ENCODE measurements around the gene OPA3. TPM values are rescaled to one million over a fixed set of nuclear protein-coding genes. Genes with fewer than 3 reads are reported as not detected.

Gene OPA3
- total RNA-seq, 1 experiment from 2014 or later: 11.1 TPM

GRCh38 chr19:45595814-45596213 lies 11.2 kb upstream of the OPA3 start:
- H2AFZ ChIP-seq (ENCODE audit: low read depth, low read length, poor library complexity, severe bottlenecking): no peak overlapping the region
- H3K9me2 ChIP-seq (ENCODE audit: insufficient read depth): no peaks in the 10 kb centered on the region
- no peak for ATAC-seq
- no TSS peak for BruUV-seq (replicated peaks)
- peaks cover 18% of the 10 kb centered on the region; the same call in 1 of the 2 replicates for H3K27me3 ChIP-seq (ENCODE audit: insufficient read depth, low read length)
- H3K79me2 ChIP-seq (ENCODE audit: insufficient read depth, low read length): no peaks in the 10 kb centered on the region
- H3K4me3 ChIP-seq (replicated peaks in 1 of 2; ENCODE audit: low read depth in 1 of 2, low read length in 2 of 2): no peak overlapping the region
- no peak overlapping the region for H3K9ac ChIP-seq (ENCODE audit: low read length)
- intact Hi-C loops (cut with micrococcal nuclease): no loop called here
- ChIA-PET RAD21 (ENCODE audit: low non-redundant PET in 1 of 2, low total read pairs in 2 of 2, uncharacterized antibody in 2 of 2, unreplicated experiment in 2 of 2) (no interaction called here), POLR2A (no interaction called here), CTCF (interaction anchor here (0.9 to 1.3 kb wide), 3 partner anchors 9 to 203 kb away, joined by 3 to 4 read pairs (median 4); no protein-coding TSS in a partner anchor)
- TF ChIP-seq POLR2AphosphoS5 (IDR thresholded peaks at IDR 0.05; ENCODE audit: low read depth, low read length): no peak
- TF ChIP-seq ELF1 (IDR thresholded peaks at IDR 0.05; ENCODE audit: borderline replicate concordance, low read depth): no peak
- no peak for TF ChIP-seq SP1 (IDR thresholded peaks at IDR 0.05; ENCODE audit: low read depth)
- no peak for TF ChIP-seq SRF (IDR thresholded peaks at IDR 0.05; ENCODE audit: low read depth)
- no peak for TF ChIP-seq RAD21 (IDR thresholded peaks at IDR 0.05; ENCODE audit: low read depth)
- TF ChIP-seq ZNF274 (IDR thresholded peaks at IDR 0.05; ENCODE audit: low read depth, low read length): no peak
- no peak for TF ChIP-seq CTCF (IDR thresholded peaks at IDR 0.05 in 2 of 3, conservative IDR thresholded peaks at IDR 0.05 in 1 of 3; ENCODE audit: borderline replicate concordance in 1 of 3, insufficient read depth in 1 of 3, low read depth in 2 of 3, low read length in 2 of 3)
- TF ChIP-seq MAX (IDR thresholded peaks at IDR 0.05): no peak
- no peak for TF ChIP-seq TCF7L2 (IDR thresholded peaks at IDR 0.05; ENCODE audit: borderline replicate concordance, extremely low read depth, insufficient read depth, insufficient read length)
- TF ChIP-seq ZBTB33 (IDR thresholded peaks at IDR 0.05; ENCODE audit: extremely low read depth, insufficient replicate concordance, low read length): no peak
- no peak for TF ChIP-seq JUND (IDR thresholded peaks at IDR 0.05)
- no peak for TF ChIP-seq REST (IDR thresholded peaks at IDR 0.05; ENCODE audit: low read depth)
- no peak for TF ChIP-seq CEBPB (IDR thresholded peaks at IDR 0.05; ENCODE audit: low read depth)
- TF ChIP-seq ZFX (IDR thresholded peaks at IDR 0.05): no peak
- no peak for TF ChIP-seq EZH2phosphoT487 (IDR thresholded peaks at IDR 0.05; ENCODE audit: borderline replicate concordance)
- no peak overlapping the region for H3K27ac ChIP-seq (ENCODE audit: low read depth, low read length)
- DNase-seq (ENCODE audit: low read depth, low spot score): no peak
- peaks cover 0 to 14% of the 10 kb centered on the region in 2 experiments; a peak in 2 of 4 replicates for H3K4me1 ChIP-seq (ENCODE audit: control insufficient read depth in 1 of 2, insufficient read depth in 2 of 2, low read length in 2 of 2)
- no peaks in the 10 kb centered on the region for H4K20me1 ChIP-seq (ENCODE audit: insufficient read depth)
- H3K9me3 ChIP-seq (ENCODE audit: control insufficient read depth in 1 of 2, insufficient read depth in 1 of 2, low read depth in 1 of 2, low read length in 2 of 2): no peaks in the 10 kb centered on the region
- no peak overlapping the region for H3K4me2 ChIP-seq (ENCODE audit: low read length)
- no peaks in the 10 kb centered on the region for H3K36me3 ChIP-seq (ENCODE audit: control insufficient read depth in 1 of 2, insufficient read depth in 2 of 2, low read length in 2 of 2)
